SIG-M5 treated with dmso at 0.1 percent for 504 hours (cell line): ENCODE data around the gene SLC15A3.

Experiments
- DNase-seq: peaks from one replicate; lab custom pipeline; 2025; ENCODE audit not compliant: unreplicated experiment; lab: John Stamatoyannopoulos, UW

The SLC15A3 gene

DNA sequence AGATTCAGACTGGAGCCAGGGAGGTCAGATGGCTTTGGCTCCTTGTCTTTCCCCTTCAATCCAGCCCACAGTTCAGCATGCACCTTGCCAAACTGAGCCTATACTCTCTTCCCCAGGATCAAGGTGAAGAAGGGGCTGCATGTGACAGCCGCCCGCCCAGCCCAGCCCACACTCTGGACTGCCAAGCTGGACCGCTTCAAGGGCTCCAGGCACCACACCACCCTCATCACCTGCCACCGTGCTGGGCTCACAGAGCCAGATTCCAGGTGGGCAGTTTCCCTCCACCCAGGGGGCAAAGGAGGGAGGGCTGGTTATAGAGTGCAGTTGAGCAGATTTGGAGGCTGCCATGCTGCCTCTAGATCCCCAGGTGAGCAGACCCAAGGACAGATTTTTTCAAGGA lies 21.6 kb downstream of the SLC15A3 start:
- DNase-seq, result no peak

GRCh38 chr11:60929764-60930163 lies 22.2 kb downstream of the SLC15A3 start:
- no peak for DNase-seq

GRCh38 chr11:60928563-60929001 lies 23.4 kb downstream of the SLC15A3 start:
- no peak for DNase-seq

DNA sequence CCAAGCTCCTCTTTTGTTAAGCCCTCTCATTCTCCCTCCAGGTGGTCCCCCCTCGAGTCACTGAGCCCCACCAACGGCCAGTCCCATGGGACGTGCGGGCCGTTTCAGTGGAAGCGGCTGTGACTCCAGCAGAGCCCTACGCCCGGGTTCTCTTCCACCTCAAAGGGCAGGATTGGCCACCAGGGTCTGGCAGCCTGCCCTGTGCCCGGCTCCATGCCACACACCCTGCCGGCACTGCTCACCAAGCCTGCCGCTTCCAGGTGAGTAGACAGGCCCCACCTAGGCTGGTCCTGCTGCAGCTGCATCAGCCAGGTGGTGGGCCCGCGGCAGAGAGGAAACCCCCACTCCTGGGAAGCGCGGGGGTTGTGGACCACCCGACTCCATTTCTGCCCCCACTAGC lies 24.4 kb downstream of the SLC15A3 start:
- DNase-seq, result no peak

DNA sequence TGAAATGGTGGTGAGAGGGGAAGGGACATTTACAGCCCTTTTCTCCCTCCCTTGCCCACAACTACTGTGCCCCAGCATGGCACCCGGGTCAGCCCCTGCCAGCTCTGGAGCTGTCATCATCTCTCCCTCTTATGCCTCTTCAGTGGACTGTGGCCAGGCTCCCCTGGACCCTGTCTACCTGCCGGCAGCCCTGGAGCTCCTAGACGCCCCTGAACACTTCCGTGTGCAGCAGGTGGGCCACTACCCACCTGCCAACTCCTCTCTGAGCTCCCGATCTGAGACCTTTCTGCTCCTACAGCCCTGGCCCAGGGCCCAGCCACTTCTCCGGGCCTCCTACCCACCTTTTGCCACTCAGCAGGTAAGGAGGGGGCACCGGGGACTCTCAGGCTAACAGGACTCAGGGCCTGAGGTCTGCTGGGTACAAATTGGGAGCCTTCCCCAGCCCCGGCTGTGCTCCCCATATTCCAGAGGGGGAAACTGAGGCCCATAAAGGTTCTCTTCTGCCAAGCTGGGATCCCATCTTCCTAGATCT lies 24.8 kb downstream of the SLC15A3 start:
- DNase-seq, result no peak

DNA sequence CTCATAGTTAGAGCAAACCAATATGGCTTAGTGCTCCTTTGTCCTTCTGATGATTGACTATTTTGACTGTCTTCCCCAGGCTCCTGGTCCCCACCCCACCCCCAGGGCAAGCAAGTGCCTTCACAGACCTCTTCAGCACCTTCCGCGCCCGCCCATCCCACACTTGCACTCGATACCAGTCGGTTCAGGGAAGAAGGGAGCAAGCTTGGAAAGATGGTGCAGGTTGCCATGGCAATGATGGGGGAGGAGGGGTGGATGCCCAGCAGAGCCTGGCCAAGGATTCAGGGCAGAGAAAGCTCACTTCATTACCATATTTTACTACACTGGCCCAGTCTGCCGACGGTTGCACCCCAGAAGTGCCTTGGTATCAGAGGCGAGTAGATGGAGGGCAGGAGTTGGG lies 25.5 kb downstream of the SLC15A3 start:
- no peak for DNase-seq

DNA sequence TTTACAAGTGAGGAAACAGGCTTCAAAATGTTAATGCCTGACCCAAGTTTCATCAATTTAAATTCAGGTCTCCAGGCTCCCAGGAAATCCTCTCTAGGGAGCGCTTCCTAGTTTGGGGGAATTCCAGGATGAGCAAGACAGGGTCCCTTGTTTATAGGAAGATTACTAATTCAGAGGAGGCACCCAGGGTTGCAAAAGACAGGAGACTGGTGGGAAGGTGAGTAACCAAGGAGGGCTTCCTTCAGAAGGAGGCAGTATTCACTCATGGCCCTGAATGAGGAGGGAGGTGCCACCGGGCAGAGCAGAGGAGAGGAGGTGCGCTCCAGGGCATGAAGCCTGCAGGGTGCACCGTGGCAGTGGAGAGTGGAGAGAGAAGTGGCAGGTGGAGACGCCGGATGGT lies 26.1 kb downstream of the SLC15A3 start:
- DNase-seq, result no peak

DNA sequence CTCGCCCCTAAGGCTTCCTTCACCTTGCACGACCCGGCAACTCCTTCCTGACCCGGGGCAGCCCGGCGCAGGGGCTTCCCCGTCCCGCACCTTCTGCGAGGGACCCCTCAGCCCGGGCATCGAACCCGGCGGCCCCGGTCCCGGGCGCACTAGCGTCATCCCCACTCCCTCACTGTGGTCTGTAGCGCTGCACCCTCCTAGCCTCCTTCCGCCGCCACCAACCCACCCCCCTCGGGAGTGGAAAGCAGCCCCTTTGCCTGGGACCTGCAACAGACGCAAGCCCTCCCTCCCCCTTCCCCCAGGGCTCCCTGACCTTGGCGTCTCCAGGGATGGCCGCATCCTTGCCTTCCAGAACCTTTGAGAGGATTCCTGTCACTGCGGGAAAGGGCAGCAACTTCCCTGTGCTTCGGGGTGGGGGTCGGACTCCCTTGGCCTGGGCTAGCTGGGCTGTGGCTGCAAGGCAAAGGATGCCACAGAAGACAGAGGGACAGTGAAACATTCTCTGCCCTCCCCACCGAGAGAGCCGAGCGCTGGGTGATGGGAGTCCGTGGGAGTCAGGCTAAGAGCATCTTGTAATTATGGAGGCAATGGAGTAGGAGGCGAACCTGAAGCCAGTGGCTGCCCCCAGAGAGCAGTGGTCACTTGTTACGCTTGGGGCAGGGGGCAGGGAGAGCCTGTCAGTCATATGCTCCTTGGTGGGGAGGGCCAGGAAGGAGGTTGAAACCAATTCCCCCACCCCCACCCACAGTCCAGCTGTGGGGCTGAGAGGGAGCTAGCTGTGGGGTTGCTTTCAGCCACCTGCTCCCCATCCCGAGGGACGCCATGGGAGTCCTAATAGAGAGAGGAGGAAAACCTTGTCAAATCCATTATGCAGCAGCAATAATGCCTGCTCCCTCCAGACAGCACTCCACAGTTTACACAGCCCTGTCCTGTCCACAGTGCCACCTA lies 26.8 kb downstream of the SLC15A3 start:
- no peak for DNase-seq

DNA sequence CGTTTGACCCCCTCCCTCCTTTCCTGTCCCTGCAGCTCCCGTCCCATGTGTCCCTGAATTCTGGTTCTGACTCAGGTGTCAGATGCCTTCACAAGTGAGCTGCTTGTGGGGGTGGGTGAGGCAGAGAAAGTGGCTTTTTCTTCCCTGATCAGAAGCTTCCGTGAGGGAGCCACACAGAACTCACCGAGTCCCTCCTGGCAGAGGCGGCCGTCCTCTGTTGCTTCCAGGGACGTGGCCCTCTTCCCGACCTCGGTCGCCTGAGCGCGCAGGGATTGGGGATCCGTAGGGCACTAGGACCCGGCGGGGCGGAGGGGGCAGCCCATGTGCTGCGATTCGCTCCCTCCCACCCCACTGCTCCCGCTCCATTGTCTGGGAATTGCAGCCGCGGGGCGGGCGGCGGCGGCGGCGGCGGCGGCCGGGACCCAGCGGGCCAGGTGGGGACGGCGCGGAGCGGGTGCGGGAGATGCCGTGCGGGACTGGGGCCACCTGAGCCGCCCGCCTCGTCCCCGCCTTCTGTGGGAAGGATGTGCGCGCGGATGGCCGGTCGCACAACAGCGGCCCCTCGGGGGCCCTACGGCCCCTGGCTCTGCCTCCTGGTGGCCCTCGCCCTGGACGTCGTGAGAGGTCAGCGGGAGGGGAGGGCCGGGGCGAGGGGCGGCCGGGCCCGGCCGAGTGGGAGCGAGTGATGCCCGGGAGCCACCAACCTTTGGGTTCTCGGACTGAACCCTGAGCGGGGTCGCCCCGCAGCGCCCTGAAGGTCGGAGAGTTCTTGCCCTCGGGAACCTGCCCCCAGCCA lies 27.7 kb downstream of the SLC15A3 start, which contains the start of gene TMEM132A:
Gene TMEM132A, plus strand, starts transcription at position 351 of the 796 bp plus-strand sequence. Its CDS starts 174 bp downstream, at position 525.
- no peak for DNase-seq

GRCh38 chr11:60923800-60924109 lies 28.2 kb downstream of the SLC15A3 start:
- DNase-seq, result no peak

DNA sequence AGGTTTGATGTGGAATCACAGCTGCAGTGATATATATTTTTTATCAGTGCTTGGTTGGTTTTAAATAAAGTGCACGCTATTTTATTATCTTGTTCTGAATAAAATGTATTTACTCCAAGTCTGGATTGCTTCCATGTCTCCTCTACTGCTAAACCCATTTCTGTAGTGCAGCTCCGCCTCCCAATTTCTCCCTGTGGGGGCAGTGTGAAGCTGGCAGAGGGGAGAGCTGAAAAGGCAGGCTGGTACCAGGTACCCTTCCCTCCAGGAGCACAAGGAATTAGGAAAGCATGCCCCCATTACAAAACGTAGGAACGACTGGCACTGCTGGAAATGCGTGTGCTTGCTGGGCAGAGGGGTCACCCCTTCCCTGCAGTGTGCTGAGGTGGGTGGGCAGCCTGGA lies 28.6 kb downstream of the SLC15A3 start:
- DNase-seq, result no peak

- DNase-seq, result no peak
Observed at GRCh38 chr11:60922906-60923305, 29.1 kb downstream of the SLC15A3 start.

DNA sequence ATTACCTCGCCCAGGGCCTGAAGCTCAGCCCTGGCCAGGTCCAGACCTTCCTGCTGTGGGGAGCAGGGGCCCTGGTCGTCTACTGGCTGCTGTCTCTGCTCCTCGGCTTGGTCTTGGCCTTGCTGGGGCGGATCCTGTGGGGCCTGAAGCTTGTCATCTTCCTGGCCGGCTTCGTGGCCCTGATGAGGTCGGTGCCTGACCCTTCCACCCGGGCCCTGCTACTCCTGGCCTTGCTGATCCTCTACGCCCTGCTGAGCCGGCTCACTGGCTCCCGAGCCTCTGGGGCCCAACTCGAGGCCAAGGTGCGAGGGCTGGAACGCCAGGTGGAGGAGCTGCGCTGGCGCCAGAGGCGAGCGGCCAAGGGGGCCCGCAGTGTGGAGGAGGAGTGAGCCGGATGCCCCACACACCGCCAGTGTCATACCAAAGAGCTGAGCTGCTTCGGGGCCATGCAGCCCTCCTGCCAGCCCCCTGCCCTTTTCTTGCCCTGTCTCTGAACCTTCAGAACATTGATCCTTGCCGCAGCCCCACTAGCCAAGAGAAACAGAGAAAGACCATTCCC lies 30.1 kb downstream of the SLC15A3 start:
- no peak for DNase-seq

- no peak for DNase-seq
Observed at GRCh38 chr11:60921259-60921658, 30.7 kb downstream of the SLC15A3 start.

DNA sequence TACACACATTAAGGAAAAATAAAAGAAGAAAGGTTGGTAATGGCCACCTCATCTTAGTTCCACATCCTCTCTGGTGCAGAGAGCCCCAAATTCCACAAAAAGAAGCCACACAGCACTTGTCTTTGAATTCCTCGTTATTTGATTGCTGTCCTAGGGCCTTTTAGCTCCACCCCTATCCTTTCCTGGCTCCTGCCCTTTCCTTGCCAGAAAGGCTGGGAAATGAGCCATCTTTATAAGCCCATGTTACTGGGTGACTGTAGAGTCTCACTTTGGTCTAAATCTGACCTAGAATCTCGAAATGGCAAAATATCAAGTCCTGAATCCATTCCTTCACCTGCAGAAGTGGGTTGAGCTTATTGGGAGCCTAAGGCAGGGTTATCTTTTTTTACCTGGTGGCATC lies 32.0 kb downstream of the SLC15A3 start:
- no peak for DNase-seq

DNA sequence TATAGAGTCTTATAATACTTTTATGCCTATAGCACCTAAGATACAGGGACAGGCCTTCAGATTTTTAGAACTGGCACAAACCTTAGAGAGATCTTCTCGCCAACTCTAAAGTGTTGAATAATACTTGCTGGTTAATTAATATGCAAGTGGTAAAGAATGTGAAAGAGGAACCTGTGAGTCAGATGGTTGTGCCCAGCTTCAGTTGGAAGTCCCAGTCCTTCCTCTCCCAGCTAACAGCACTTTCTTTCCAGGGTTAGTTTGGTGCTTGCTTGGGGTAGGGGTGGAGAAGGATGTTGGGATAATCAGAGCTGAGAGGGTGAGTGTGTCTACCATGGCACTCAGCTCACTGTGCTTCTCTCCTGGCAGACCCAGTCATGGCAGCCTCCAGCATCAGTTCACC lies 32.7 kb downstream of the SLC15A3 start:
- peak; percentile 22 for DNase-seq

GRCh38 chr11:60918939-60919265 lies 33.1 kb downstream of the SLC15A3 start:
- no peak for DNase-seq

DNA sequence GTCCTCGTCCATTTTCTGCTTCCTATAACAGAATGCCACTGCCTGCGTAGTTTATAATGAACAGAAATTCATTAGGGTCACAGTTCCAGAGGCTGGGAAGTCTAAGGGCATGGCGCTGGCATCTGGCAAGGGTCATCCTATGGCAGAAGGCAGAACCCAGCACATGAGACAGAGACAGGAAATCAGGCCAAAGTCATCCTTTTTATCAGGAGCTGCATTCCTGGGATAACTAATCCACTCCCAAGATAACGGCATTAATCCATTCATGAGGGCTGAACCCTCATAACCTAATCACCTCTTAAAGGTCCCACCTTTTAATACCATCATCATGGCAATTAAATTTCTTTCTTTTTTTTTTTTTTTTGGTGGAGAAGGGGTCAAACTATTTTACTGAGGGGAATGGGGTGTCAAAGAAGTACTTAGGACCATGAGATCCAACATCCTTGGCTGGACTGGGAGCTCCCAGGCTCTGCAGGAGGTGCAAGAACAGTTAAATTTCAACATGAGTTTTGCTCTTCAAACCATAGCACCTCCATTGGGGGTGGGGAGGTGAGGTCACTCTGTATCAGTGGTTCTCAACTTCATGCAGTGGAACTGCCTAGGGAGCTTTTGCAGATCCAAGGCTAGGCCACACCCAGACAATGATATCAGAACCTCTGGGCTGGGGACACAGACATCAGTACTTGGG lies 33.6 kb downstream of the SLC15A3 start:
- no peak for DNase-seq

- DNase-seq, result no peak
Observed at GRCh38 chr11:60917267-60917666, 34.7 kb downstream of the SLC15A3 start.

DNA sequence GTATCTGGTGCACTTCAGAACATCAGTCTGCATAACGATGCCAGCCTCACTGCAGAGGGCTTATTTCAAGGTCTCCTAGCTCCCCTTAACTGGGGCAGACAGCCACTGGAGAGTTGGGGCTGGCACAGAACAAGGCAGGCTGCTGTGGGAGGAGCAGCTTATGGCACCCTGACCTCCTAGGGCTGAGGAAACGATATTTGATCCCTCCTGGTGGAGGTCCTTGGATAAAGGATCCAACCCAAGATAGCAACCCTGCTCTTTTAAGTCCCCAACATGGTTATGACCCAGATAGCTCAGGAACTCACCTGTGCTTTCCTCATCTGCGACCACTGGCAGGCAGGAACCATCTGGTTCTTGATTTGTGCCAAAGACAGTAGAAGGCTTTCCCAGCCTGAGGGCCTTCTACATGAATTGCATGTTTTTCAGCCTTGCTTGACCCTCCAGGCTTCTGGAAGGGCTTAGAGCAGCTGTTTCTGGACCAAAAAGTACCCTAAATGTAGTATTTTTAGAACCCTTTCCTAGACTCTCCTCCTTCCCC lies 35.2 kb downstream of the SLC15A3 start:
- DNase-seq, result no peak
